ENCODE data around the gene GYS1.

GRCh38 chr19:48950159-48950558, 43.0 kb downstream of the GYS1 start:
- TF ChIP-seq, protein P1, sequence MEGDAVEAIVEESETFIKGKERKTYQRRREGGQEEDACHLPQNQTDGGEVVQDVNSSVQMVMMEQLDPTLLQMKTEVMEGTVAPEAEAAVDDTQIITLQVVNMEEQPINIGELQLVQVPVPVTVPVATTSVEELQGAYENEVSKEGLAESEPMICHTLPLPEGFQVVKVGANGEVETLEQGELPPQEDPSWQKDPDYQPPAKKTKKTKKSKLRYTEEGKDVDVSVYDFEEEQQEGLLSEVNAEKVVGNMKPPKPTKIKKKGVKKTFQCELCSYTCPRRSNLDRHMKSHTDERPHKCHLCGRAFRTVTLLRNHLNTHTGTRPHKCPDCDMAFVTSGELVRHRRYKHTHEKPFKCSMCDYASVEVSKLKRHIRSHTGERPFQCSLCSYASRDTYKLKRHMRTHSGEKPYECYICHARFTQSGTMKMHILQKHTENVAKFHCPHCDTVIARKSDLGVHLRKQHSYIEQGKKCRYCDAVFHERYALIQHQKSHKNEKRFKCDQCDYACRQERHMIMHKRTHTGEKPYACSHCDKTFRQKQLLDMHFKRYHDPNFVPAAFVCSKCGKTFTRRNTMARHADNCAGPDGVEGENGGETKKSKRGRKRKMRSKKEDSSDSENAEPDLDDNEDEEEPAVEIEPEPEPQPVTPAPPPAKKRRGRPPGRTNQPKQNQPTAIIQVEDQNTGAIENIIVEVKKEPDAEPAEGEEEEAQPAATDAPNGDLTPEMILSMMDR (IDR thresholded peaks at IDR 0.05; ENCODE audit: low read depth, low read length, missing input control): no peak
- TF ChIP-seq RAD21 (IDR thresholded peaks at IDR 0.05): no peak
- no peak for TF ChIP-seq TAF1 (conservative IDR thresholded peaks at IDR 0.05)
- TF ChIP-seq YY1 (IDR thresholded peaks at IDR 0.05): peak; percentile 13

Data from liver (tissue), 3 donors.